HepG2 (cell line): ENCODE measurements around the gene PIGC. TPM values are rescaled to one million over a fixed set of nuclear protein-coding genes. Genes with fewer than 3 reads are reported as not detected.

Experiments
- ATAC-seq: fragments of 200-7000 bp; cut with Tn5 transposase; 3 replicates; pipeline ENCODE4 v1.9.1; 2020; ENCODE audit warnings: mild to moderate bottlenecking, moderate library complexity
- BruUV-seq: library from RNA; stranded (reverse); fragments of 400-500 nt; replicated peaks from 2 replicates; lab custom pipeline; 2021; lab: Mats Ljungman, UMichigan
- CTCF ChIA-PET: fragments of 300-600 bp; formaldehyde crosslinking; extraction: SDS; loops from one replicate; lab custom pipeline; 2021; ENCODE audit warnings: low total read pairs, inconsistent platforms, low intra/inter-chr PET ratio; lab: Yijun Ruan, JAX
- POLR2A ChIA-PET: fragments of 350-600 bp; sonication (Branson Sonifier 250); formaldehyde crosslinking; loops from one replicate; lab custom pipeline; 2020; ENCODE audit warnings: antibody characterized with exemption, inconsistent platforms; lab: Yijun Ruan, JAX
- DNase-seq: peaks from one replicate; pipeline ENCODE4 v3.0.0-alpha.2; 2015; ENCODE audit warnings: low spot score
- FAIRE-seq: peaks from 3 replicates; lab custom pipeline; 2011; peaks lifted over from hg19 to GRCh38; lab: Jason Lieb, UNC
- H2AFZ ChIP-seq: one replicate; pipeline ENCODE4 v1.6.1; 2011; ENCODE audit warnings: low read length, inconsistent platforms
- H3K27ac ChIP-seq: fragments of 300-600 bp; 3 replicates; pipeline ENCODE4 v1.8.0; 2011; ENCODE audit warnings: mixed run types, mild to moderate bottlenecking, mixed read lengths, low read length, inconsistent platforms; ENCODE audit not compliant: insufficient read depth; ENCODE audit errors: extremely low read length
- H3K27me3 ChIP-seq, 2 experiments: fragments of 200-600 bp in 1 of 2; 2 replicates in 1 of 2; 3 replicates in 1 of 2; pipeline versions ENCODE4 v1.6.0 to v1.8.0; 2011; ENCODE audit warnings: low read length in 2 of 2, mild to moderate bottlenecking in 2 of 2, moderate library complexity in 2 of 2, inconsistent platforms in 1 of 2; ENCODE audit not compliant: insufficient read depth in 2 of 2, control insufficient read depth in 1 of 2
- H3K36me3 ChIP-seq, 2 experiments: fragments of 200-600 bp in 1 of 2; replicated peaks in 1 of 2; 2 replicates in 1 of 2; 3 replicates in 1 of 2; pipeline versions ENCODE4 v1.5.1 to v1.8.0; 2011; ENCODE audit warnings: low read length in 2 of 2, inconsistent platforms in 1 of 2; ENCODE audit not compliant: insufficient read depth in 2 of 2, control insufficient read depth in 1 of 2
- H3K4me1 ChIP-seq: 2 replicates; pipeline ENCODE4 v1.5.1; 2012; ENCODE audit warnings: low read length, inconsistent platforms; ENCODE audit not compliant: insufficient read depth
- H3K4me2 ChIP-seq: 2 replicates; pipeline ENCODE4 v1.6.0; 2011; ENCODE audit warnings: low read depth, low read length, inconsistent platforms
- H3K4me3 ChIP-seq, 3 experiments: fragments of 200-600 bp in 1 of 3; sonication (generic), shearing (Covaris generic) in 1 of 3; replicated peaks in 1 of 3; 2 replicates each; pipeline ENCODE4 v1.5.1; 2011 to 2016; ENCODE audit warnings: low read length in 3 of 3, inconsistent platforms in 2 of 3, low read depth in 2 of 3, mild to moderate bottlenecking in 2 of 3, control low read depth in 1 of 3, mixed read lengths in 1 of 3; ENCODE audit not compliant: insufficient read depth in 1 of 3
- H3K79me2 ChIP-seq: one replicate; pipeline ENCODE4 v1.6.1; 2011; ENCODE audit warnings: low read length, inconsistent platforms; ENCODE audit not compliant: insufficient read depth
- H3K9ac ChIP-seq: 2 replicates; pipeline ENCODE4 v1.6.0; 2011; ENCODE audit warnings: mild to moderate bottlenecking, low read depth, low read length, inconsistent platforms; ENCODE audit not compliant: insufficient read depth
- H3K9me3 ChIP-seq: 2 replicates; pipeline ENCODE4 v1.5.1; 2012; ENCODE audit warnings: mild to moderate bottlenecking, low read length
- H4K20me1 ChIP-seq: 2 replicates; pipeline ENCODE4 v1.6.0; 2011; ENCODE audit warnings: inconsistent platforms, mild to moderate bottlenecking, low read length, moderate library complexity; ENCODE audit not compliant: insufficient read depth
- AHR ChIP-seq: IDR thresholded peaks from 2 replicates; pipeline ENCODE4 v1.6.1; 2018; ENCODE audit warnings: missing genetic modification reagents, missing compliant biosample characterization
- ARHGAP35 ChIP-seq: sonication (generic); formaldehyde crosslinking; IDR thresholded peaks from 2 replicates; pipeline ENCODE4 v1.9.0; 2022; ENCODE audit warnings: mild to moderate bottlenecking, inconsistent platforms, moderate library complexity, missing genetic modification reagents, borderline replicate concordance
- ARNTL ChIP-seq: sonication (generic); formaldehyde crosslinking; IDR thresholded peaks from 2 replicates; pipeline ENCODE4 v1.4.0; 2020; ENCODE audit warnings: mild to moderate bottlenecking, missing genetic modification reagents
- ATM ChIP-seq: fragments of 450-650 bp; IDR thresholded peaks from 2 replicates; pipeline ENCODE4 v1.7.1; 2017; ENCODE audit warnings: mild to moderate bottlenecking, borderline replicate concordance
- CBX5 ChIP-seq: sonication (generic); formaldehyde crosslinking; IDR thresholded peaks from 2 replicates; pipeline ENCODE4 v1.4.0; 2020; ENCODE audit warnings: missing genetic modification reagents, borderline replicate concordance
- HNF4A ChIP-seq: sonication (generic); formaldehyde crosslinking; IDR thresholded peaks from 2 replicates; pipeline ENCODE4 v1.4.0; 2020; ENCODE audit warnings: missing genetic modification reagents
- KDM4B ChIP-seq: sonication (generic); formaldehyde crosslinking; IDR thresholded peaks from 2 replicates; pipeline ENCODE4 v1.4.0; 2020; ENCODE audit warnings: missing genetic modification reagents
- MATR3 ChIP-seq: sonication (generic); formaldehyde crosslinking; IDR thresholded peaks from 2 replicates; pipeline ENCODE4 v1.4.0; 2020; ENCODE audit warnings: missing genetic modification reagents
- MBD4 ChIP-seq: IDR thresholded peaks from 2 replicates; pipeline ENCODE4 v1.6.1; 2012; ENCODE audit warnings: low read length, inconsistent platforms, borderline replicate concordance
- NFE2L1 ChIP-seq: sonication (generic); formaldehyde crosslinking; IDR thresholded peaks from 2 replicates; pipeline ENCODE4 v1.4.0; 2020; ENCODE audit warnings: missing genetic modification reagents, mild to moderate bottlenecking, borderline replicate concordance
- REXO4 ChIP-seq: sonication (generic); formaldehyde crosslinking; IDR thresholded peaks from 2 replicates; pipeline ENCODE4 v1.8.0; 2022; ENCODE audit warnings: missing genetic modification reagents, mild to moderate bottlenecking, borderline replicate concordance
- SIX4 ChIP-seq: sonication (generic); formaldehyde crosslinking; IDR thresholded peaks from 2 replicates; pipeline ENCODE4 v1.4.0; 2020; ENCODE audit warnings: missing genetic modification reagents
- TSC22D2 ChIP-seq: sonication (generic); formaldehyde crosslinking; IDR thresholded peaks from 2 replicates; pipeline ENCODE4 v1.5.1; 2020; ENCODE audit warnings: missing genetic modification reagents, mild to moderate bottlenecking, borderline replicate concordance
- ZNF17 ChIP-seq: sonication (generic); formaldehyde crosslinking; IDR thresholded peaks from 2 replicates; pipeline ENCODE4 v1.5.0; 2020; ENCODE audit warnings: mild to moderate bottlenecking, missing genetic modification reagents
- ZNF451 ChIP-seq: sonication (generic); formaldehyde crosslinking; IDR thresholded peaks from 2 replicates; pipeline ENCODE4 v1.5.0; 2020; ENCODE audit warnings: mild to moderate bottlenecking, missing genetic modification reagents
- ZNF816 ChIP-seq: sonication (generic); formaldehyde crosslinking; IDR thresholded peaks from 2 replicates; pipeline ENCODE4 v1.8.0; 2022; ENCODE audit warnings: missing genetic modification reagents, mild to moderate bottlenecking, borderline replicate concordance
- WGBS: methylation state at CpG from one replicate; pipeline ENCODE4 v1.1.6; 2017; ENCODE audit warnings: low lambda C conversion rate; 5-methylcytosine and 5-hydroxymethylcytosine counted together
- in situ Hi-C: cut with HindIII; loops from 2 replicates; pipeline ENCODE4 v1.10.0; 2017; ENCODE audit warnings: low pct_unique_long_range_greater_than_20kb; ENCODE audit not compliant: extremely low pct_ligation_motif_present
- intact Hi-C: fragments of 100-400 bp; cut with micrococcal nuclease; formaldehyde crosslinking; loops from one replicate; pipeline ENCODE4 v1.10.0; 2022; ENCODE audit not compliant: unreplicated experiment
- polyA plus RNA-seq, 8 experiments: library from polyadenylated mRNA; depleted of rRNA in 3 of 8; stranded (reverse) in 7 of 8; unstranded in 1 of 8; fragments of >200 nt; fragmentation: Illumina TruSeq in 4 of 8; extraction: Trizol in 4 of 8; gene quantifications; 2 replicates each; pipeline versions ENCODE4 v1.2.1 to v1.2.3, GENCODE V29; 2011 to 2016; ENCODE audit warnings: low read depth in 4 of 8, missing spikeins in 1 of 8, mixed read lengths in 1 of 8; ENCODE audit not compliant: insufficient read depth in 1 of 8
- total RNA-seq, 5 experiments: library from RNA; depleted of rRNA; stranded (reverse); fragments of >200 nt; fragmentation: Illumina TruSeq; extraction: Trizol; gene quantifications; 2 replicates each; pipeline ENCODE4 v1.2.3, GENCODE V29; 2016; ENCODE audit warnings: low read depth in 1 of 5
- TF ChIP-seq, protein P1 (sequence below): sonication (generic); formaldehyde crosslinking; IDR thresholded peaks from 2 replicates; pipeline ENCODE4 v1.4.0; 2020; ENCODE audit warnings: missing genetic modification reagents
- TF ChIP-seq, protein P2 (sequence below): sonication (generic); formaldehyde crosslinking; IDR thresholded peaks from 2 replicates; pipeline ENCODE4 v1.5.0; 2020; ENCODE audit warnings: missing genetic modification reagents
- TF ChIP-seq, protein P3 (sequence below): sonication (generic); formaldehyde crosslinking; IDR thresholded peaks from 2 replicates; pipeline ENCODE4 v1.5.0; 2020; ENCODE audit warnings: mild to moderate bottlenecking, missing genetic modification reagents
- TF ChIP-seq, protein P4 (sequence below): sonication (generic); formaldehyde crosslinking; IDR thresholded peaks from 2 replicates; pipeline ENCODE4 v1.8.1; 2022; ENCODE audit warnings: mild to moderate bottlenecking, missing genetic modification reagents

Gene PIGC
- total and polyA plus RNA-seq, 2 of the 13 experiments (the other 11 are each of a cell fraction or from before 2014, with no cell fraction given), result 26.7 to 29.5 TPM

DNA sequence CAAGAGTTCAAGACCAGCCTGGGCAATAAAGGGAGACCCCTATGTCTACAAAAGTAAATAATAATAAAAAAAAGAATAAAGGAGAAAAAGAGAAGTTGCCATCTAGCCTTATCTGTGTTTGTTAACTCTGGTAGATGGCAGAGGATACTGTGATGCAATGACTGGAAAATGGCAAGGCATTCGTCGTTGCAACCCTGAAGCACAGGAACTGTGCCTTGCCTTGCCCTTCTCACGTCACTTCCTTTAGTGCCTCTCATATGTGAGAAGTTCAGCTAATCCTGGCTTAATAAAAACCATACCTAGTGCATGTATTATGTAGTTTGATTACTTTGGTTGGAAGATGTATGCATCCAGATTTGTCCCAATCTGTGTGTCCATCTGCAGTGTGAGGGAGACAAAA lies 25.8 kb upstream of the PIGC start:
- intact Hi-C loops, result loop anchor here (1.0 kb wide), 2 partner anchors 19 to 63 kb away; no protein-coding TSS in a partner anchor
- Histone ChIP-seq H3K27me3 (no peaks in the 10 kb centered on the region), H3K9me3 (no peaks in the 10 kb centered on the region), H4K20me1 (no peaks in the 10 kb centered on the region), H3K4me1 (peaks cover 86% of the 10 kb centered on the region), H3K4me3 (peak overlapping the region in 1 of 3 experiments; percentile 39; a peak in 1 of 6 replicates), H3K79me2 (no peaks in the 10 kb centered on the region), H3K27ac (peak overlapping the region; percentile 59), H3K4me2 (peak overlapping the region; percentile 66), H3K9ac (no peak overlapping the region), H3K36me3 (no peaks in the 10 kb centered on the region), H2AFZ (no peak overlapping the region)
- DNase-seq (peak; percentile 58), FAIRE-seq (no peak), ATAC-seq (peak; percentile 54)
- no TSS peak for BruUV-seq
- ChIA-PET CTCF (interaction anchor here (1.4 kb wide), 1 partner anchor 21 kb away, joined by 3 read pairs; no protein-coding TSS in a partner anchor), POLR2A (interaction anchor here (0.6 to 6.1 kb wide), 3 partner anchors 16 to 63 kb away, joined by 5 to 99 read pairs (median 14); partner anchors contain the start of gene SUCO)
- in situ Hi-C loops, result loop anchor here (5.0 kb wide), 1 partner anchor 63 kb away; the partner anchor contains the start of gene SUCO
- 14% methylated on average over 3 of the region's 3 CpGs for WGBS
- no peak for TF ChIP-seq TSC22D2 (CRISPR knock-in tag)
- no peak for TF ChIP-seq AHR
- no peak for TF ChIP-seq KDM4B (CRISPR knock-in tag)
- TF ChIP-seq, protein P1, sequence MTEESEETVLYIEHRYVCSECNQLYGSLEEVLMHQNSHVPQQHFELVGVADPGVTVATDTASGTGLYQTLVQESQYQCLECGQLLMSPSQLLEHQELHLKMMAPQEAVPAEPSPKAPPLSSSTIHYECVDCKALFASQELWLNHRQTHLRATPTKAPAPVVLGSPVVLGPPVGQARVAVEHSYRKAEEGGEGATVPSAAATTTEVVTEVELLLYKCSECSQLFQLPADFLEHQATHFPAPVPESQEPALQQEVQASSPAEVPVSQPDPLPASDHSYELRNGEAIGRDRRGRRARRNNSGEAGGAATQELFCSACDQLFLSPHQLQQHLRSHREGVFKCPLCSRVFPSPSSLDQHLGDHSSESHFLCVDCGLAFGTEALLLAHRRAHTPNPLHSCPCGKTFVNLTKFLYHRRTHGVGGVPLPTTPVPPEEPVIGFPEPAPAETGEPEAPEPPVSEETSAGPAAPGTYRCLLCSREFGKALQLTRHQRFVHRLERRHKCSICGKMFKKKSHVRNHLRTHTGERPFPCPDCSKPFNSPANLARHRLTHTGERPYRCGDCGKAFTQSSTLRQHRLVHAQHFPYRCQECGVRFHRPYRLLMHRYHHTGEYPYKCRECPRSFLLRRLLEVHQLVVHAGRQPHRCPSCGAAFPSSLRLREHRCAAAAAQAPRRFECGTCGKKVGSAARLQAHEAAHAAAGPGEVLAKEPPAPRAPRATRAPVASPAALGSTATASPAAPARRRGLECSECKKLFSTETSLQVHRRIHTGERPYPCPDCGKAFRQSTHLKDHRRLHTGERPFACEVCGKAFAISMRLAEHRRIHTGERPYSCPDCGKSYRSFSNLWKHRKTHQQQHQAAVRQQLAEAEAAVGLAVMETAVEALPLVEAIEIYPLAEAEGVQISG (CRISPR knock-in tag), result no peak
- TF ChIP-seq REXO4, result no peak
- no peak for TF ChIP-seq NFE2L1
- TF ChIP-seq ARHGAP35 (CRISPR knock-in tag), result no peak
- TF ChIP-seq, protein P2, sequence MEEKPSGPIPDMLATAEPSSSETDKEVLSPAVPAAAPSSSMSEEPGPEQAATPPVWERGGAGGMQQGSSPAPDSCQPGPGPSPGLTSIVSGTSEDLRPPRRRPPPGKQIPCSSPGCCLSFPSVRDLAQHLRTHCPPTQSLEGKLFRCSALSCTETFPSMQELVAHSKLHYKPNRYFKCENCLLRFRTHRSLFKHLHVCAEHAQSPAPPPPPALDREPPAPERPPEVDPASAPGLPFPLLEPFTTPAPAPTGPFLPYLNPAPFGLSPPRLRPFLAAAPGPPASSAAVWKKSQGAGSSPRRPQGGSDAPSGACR (CRISPR knock-in tag), result no peak
- TF ChIP-seq, protein P3, sequence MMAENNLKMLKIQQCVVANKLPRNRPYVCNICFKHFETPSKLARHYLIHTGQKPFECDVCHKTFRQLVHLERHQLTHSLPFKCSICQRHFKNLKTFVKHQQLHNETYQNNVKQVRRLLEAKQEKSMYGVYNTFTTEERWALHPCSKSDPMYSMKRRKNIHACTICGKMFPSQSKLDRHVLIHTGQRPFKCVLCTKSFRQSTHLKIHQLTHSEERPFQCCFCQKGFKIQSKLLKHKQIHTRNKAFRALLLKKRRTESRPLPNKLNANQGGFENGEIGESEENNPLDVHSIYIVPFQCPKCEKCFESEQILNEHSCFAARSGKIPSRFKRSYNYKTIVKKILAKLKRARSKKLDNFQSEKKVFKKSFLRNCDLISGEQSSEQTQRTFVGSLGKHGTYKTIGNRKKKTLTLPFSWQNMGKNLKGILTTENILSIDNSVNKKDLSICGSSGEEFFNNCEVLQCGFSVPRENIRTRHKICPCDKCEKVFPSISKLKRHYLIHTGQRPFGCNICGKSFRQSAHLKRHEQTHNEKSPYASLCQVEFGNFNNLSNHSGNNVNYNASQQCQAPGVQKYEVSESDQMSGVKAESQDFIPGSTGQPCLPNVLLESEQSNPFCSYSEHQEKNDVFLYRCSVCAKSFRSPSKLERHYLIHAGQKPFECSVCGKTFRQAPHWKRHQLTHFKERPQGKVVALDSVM (CRISPR knock-in tag), result peak; percentile 12; the same call in 1 of the 2 replicates
- no peak for TF ChIP-seq CBX5
- no peak for TF ChIP-seq MBD4
- TF ChIP-seq ATM, result no peak
- TF ChIP-seq ARNTL (CRISPR knock-in tag), result no peak
- TF ChIP-seq SIX4, result no peak
- no peak for TF ChIP-seq ZNF451 (CRISPR knock-in tag)
- no peak for TF ChIP-seq HNF4A (CRISPR knock-in tag)
- TF ChIP-seq ZNF17, result no peak
- no peak for TF ChIP-seq MATR3 (CRISPR knock-in tag)
- no peak for TF ChIP-seq ZNF816 (CRISPR knock-in tag)
- TF ChIP-seq, protein P4, sequence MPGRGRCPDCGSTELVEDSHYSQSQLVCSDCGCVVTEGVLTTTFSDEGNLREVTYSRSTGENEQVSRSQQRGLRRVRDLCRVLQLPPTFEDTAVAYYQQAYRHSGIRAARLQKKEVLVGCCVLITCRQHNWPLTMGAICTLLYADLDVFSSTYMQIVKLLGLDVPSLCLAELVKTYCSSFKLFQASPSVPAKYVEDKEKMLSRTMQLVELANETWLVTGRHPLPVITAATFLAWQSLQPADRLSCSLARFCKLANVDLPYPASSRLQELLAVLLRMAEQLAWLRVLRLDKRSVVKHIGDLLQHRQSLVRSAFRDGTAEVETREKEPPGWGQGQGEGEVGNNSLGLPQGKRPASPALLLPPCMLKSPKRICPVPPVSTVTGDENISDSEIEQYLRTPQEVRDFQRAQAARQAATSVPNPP (CRISPR knock-in tag), result no peak
